PC-3 (cell line): ENCODE data around the gene MAFB. TPM values are rescaled to one million over a fixed set of nuclear protein-coding genes. Genes with fewer than 3 reads are reported as not detected.

Source experiments
- ATAC-seq: fragments of 200-7000 bp; cut with Tn5 transposase; 2 replicates; pipeline ENCODE4 v1.9.1; 2020; ENCODE audit warnings: mild to moderate bottlenecking, moderate library complexity
- BruUV-seq: library from RNA; stranded (reverse); fragments of 400-500 nt; replicated peaks from 2 replicates; lab custom pipeline; 2021; lab: Mats Ljungman, UMichigan
- CTCF ChIA-PET: fragments of 300-600 bp; sonication (Branson Sonifier 250); formaldehyde crosslinking; loops from one replicate; lab custom pipeline; 2022; ENCODE audit warnings: antibody characterized with exemption; lab: Charles Lee
- POLR2A ChIA-PET: fragments of 300-600 bp; sonication (Branson Sonifier 250); formaldehyde crosslinking; loops from one replicate; lab custom pipeline; 2022; ENCODE audit warnings: antibody characterized with exemption; ENCODE audit not compliant: unreplicated experiment; lab: Charles Lee
- DNase-seq: peaks from one replicate; pipeline ENCODE4 v3.0.0-alpha.2; 2015
- H2AFZ ChIP-seq: fragments of 300-600 bp; sonication (generic); 2 replicates; pipeline ENCODE4 v1.6.0; 2016; ENCODE audit warnings: antibody characterized with exemption, low read length
- H3F3A ChIP-seq: fragments of 300-600 bp; sonication (generic); one replicate; pipeline ENCODE4 v1.6.0; 2017; ENCODE audit warnings: antibody characterized with exemption, low read length, control low read depth, mild to moderate bottlenecking; ENCODE audit not compliant: unreplicated experiment
- H3K27ac ChIP-seq: fragments of 300-600 bp; sonication (generic); 2 replicates; pipeline ENCODE4 v1.5.1; 2016; ENCODE audit warnings: mild to moderate bottlenecking, low read length
- H3K27me3 ChIP-seq: fragments of 300-600 bp; sonication (generic); 2 replicates; pipeline ENCODE4 v1.6.1; 2016; ENCODE audit warnings: low read length, mixed read lengths
- H3K36me3 ChIP-seq: fragments of 300-600 bp; sonication (generic); 2 replicates; pipeline ENCODE4 v1.6.1; 2016; ENCODE audit warnings: low read depth, mixed run types, low read length, mixed read lengths
- H3K4me1 ChIP-seq: fragments of 300-600 bp; sonication (generic); 2 replicates; pipeline ENCODE4 v1.5.1; 2016; ENCODE audit warnings: low read length; ENCODE audit not compliant: insufficient read depth
- H3K4me2 ChIP-seq: fragments of 300-600 bp; sonication (generic); 2 replicates; pipeline ENCODE4 v1.6.0; 2016; ENCODE audit warnings: low read length
- H3K4me3 ChIP-seq: fragments of 300-600 bp; sonication (generic); 2 replicates; pipeline ENCODE4 v1.5.1; 2016; ENCODE audit warnings: mild to moderate bottlenecking, low read length, mixed read lengths
- H3K79me2 ChIP-seq: fragments of 300-600 bp; sonication (generic); 2 replicates; pipeline ENCODE4 v1.6.1; 2017; ENCODE audit warnings: low read length, mixed read lengths
- H3K9ac ChIP-seq: fragments of 300-600 bp; sonication (generic); 2 replicates; pipeline ENCODE4 v1.6.0; 2016; ENCODE audit warnings: mild to moderate bottlenecking, low read length
- H3K9me2 ChIP-seq: fragments of 300-600 bp; sonication (generic); replicated peaks from 2 replicates; pipeline ENCODE4 v1.6.1; 2016; ENCODE audit warnings: mixed run types, low read length, mixed read lengths
- H3K9me3 ChIP-seq: fragments of 300-600 bp; sonication (generic); 2 replicates; pipeline ENCODE4 v1.6.1; 2016; ENCODE audit warnings: low read length, mixed read lengths
- H4K20me1 ChIP-seq: fragments of 300-600 bp; sonication (generic); 2 replicates; pipeline ENCODE4 v1.6.1; 2016; ENCODE audit warnings: low read length, mixed read lengths
- EZH2 ChIP-seq: fragments of 300-600 bp; sonication (generic); IDR thresholded peaks from one replicate; pipeline ENCODE4 v1.6.1; 2017; ENCODE audit warnings: antibody characterized with exemption, mild to moderate bottlenecking, low read length; ENCODE audit not compliant: unreplicated experiment
- EZH2phosphoT487 ChIP-seq: fragments of 300-600 bp; sonication (generic); IDR thresholded peaks from 2 replicates; pipeline ENCODE4 v1.6.1; 2018; ENCODE audit warnings: mild to moderate bottlenecking, antibody characterized with exemption, low read length, borderline replicate concordance
- intact Hi-C: fragments of 100-400 bp; cut with micrococcal nuclease; formaldehyde crosslinking; loops from 2 replicates; pipeline ENCODE4 v1.9.0; 2023
- total RNA-seq: library from RNA; depleted of rRNA; stranded (reverse); fragments of >200 nt; gene quantifications from 2 replicates; pipeline ENCODE4 v1.2.3, GENCODE V29; 2014
- TF ChIP-seq, protein P1 (sequence below): fragments of 300-600 bp; sonication (generic); conservative IDR thresholded peaks from 2 replicates; pipeline ENCODE4 v1.5.1; 2017; ENCODE audit warnings: antibody characterized with exemption, low read depth, mild to moderate bottlenecking, low read length

MAFB gene
- total RNA-seq, 1 experiment from 2014 or later: 0.04 TPM

DNA sequence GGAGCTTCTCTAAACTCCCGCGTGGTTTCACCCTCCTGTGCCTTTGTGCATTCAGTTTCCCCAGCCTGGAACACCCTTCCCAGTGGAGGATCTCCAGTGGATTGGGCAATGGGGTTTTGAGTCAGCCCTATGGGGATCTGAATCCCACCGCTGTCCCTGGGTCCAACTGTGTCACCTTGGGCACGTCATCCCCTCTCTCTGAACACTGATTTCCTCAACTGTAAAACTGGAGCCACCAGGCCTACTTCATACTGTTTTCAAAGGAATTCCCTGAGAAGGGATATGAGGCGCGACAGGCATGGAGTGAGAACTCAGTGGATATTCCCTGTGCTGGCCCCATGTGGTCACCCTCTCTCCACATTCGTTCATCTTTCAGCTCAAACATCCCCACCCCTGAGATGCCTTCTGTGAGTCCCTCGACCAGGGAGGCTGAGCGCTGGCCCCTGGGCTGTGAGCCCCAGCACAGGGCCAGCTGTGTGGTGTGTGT, 25.7 kb downstream of the MAFB start:
- no peak for TF ChIP-seq EZH2
- no peak for TF ChIP-seq EZH2phosphoT487
- TF ChIP-seq, protein P1, sequence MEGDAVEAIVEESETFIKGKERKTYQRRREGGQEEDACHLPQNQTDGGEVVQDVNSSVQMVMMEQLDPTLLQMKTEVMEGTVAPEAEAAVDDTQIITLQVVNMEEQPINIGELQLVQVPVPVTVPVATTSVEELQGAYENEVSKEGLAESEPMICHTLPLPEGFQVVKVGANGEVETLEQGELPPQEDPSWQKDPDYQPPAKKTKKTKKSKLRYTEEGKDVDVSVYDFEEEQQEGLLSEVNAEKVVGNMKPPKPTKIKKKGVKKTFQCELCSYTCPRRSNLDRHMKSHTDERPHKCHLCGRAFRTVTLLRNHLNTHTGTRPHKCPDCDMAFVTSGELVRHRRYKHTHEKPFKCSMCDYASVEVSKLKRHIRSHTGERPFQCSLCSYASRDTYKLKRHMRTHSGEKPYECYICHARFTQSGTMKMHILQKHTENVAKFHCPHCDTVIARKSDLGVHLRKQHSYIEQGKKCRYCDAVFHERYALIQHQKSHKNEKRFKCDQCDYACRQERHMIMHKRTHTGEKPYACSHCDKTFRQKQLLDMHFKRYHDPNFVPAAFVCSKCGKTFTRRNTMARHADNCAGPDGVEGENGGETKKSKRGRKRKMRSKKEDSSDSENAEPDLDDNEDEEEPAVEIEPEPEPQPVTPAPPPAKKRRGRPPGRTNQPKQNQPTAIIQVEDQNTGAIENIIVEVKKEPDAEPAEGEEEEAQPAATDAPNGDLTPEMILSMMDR: no peak
- no peaks in the 10 kb centered on the region for H3K27me3 ChIP-seq
- ATAC-seq: no peak
- no peaks in the 10 kb centered on the region for H3K4me1 ChIP-seq
- no peak for DNase-seq
- no peak overlapping the region for H3K4me2 ChIP-seq
- intact Hi-C loops: no loop called here
- H3K79me2 ChIP-seq: no peaks in the 10 kb centered on the region
- no peaks in the 10 kb centered on the region for H3K9me3 ChIP-seq
- no peaks in the 10 kb centered on the region for H3K36me3 ChIP-seq
- POLR2A ChIA-PET: no interaction called here
- H3K9me2 ChIP-seq: no peaks in the 10 kb centered on the region
- BruUV-seq: no TSS peak
- no peaks in the 10 kb centered on the region for H4K20me1 ChIP-seq
- no peaks in the 10 kb centered on the region for H3F3A ChIP-seq
- no peak overlapping the region for H3K27ac ChIP-seq
- CTCF ChIA-PET: no interaction called here
- no peak overlapping the region for H2AFZ ChIP-seq
- no peak overlapping the region for H3K4me3 ChIP-seq
- H3K9ac ChIP-seq: no peak overlapping the region

GRCh38 chr20:40659567-40659966, 29.5 kb downstream of the MAFB start:
- H3K9ac ChIP-seq: no peak overlapping the region
- ChIA-PET POLR2A (no interaction called here), CTCF (no interaction called here)
- H3K9me3 ChIP-seq: no peaks in the 10 kb centered on the region
- H3K36me3 ChIP-seq: no peaks in the 10 kb centered on the region
- H3F3A ChIP-seq: no peaks in the 10 kb centered on the region
- no peaks in the 10 kb centered on the region for H3K79me2 ChIP-seq
- no peaks in the 10 kb centered on the region for H3K9me2 ChIP-seq
- no peaks in the 10 kb centered on the region for H3K27me3 ChIP-seq
- no peak for ATAC-seq
- intact Hi-C loops: no loop called here
- H2AFZ ChIP-seq: no peak overlapping the region
- H3K4me2 ChIP-seq: no peak overlapping the region
- no peak for DNase-seq
- TF ChIP-seq EZH2: no peak
- TF ChIP-seq, protein P1: no peak
- no peak for TF ChIP-seq EZH2phosphoT487
- no TSS peak for BruUV-seq
- H3K27ac ChIP-seq: no peak overlapping the region
- H4K20me1 ChIP-seq: no peaks in the 10 kb centered on the region
- no peak overlapping the region for H3K4me3 ChIP-seq
- H3K4me1 ChIP-seq: no peaks in the 10 kb centered on the region

DNA sequence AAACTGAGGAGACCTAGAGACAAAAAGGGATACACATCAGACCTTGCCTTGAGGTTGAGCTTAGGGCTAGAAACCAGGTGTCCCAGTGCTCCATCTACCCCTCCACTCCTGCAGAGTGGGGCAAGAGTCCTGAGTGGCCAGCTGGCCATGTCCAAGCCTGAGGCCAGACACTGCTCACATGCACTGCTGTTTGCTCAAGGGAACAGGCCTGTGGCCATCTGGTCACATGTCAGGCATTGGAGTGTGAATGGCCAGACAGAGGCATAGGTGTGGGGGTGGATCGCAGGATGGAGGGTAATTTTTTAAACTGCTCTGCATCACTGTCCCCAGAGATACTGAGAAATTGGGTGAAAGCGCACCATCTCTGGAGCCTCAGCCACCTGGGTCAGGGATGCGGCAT, 30.5 kb downstream of the MAFB start:
- no peaks in the 10 kb centered on the region for H3K9me2 ChIP-seq
- H3K4me1 ChIP-seq: no peaks in the 10 kb centered on the region
- ChIA-PET POLR2A (no interaction called here), CTCF (no interaction called here)
- no peaks in the 10 kb centered on the region for H3K36me3 ChIP-seq
- H3K27ac ChIP-seq: no peak overlapping the region
- H4K20me1 ChIP-seq: no peaks in the 10 kb centered on the region
- no peak for TF ChIP-seq EZH2phosphoT487
- TF ChIP-seq, protein P1: no peak
- TF ChIP-seq EZH2: no peak
- BruUV-seq: no TSS peak
- H3K4me3 ChIP-seq: no peak overlapping the region
- intact Hi-C loops: no loop called here
- no peak overlapping the region for H3K9ac ChIP-seq
- H2AFZ ChIP-seq: no peak overlapping the region
- ATAC-seq (no peak), DNase-seq (no peak)
- H3K79me2 ChIP-seq: no peaks in the 10 kb centered on the region
- no peaks in the 10 kb centered on the region for H3K9me3 ChIP-seq
- H3K27me3 ChIP-seq: no peaks in the 10 kb centered on the region
- H3K4me2 ChIP-seq: no peak overlapping the region
- no peaks in the 10 kb centered on the region for H3F3A ChIP-seq
